Measurements from ENCODE around the gene SAT2.

DNA sequence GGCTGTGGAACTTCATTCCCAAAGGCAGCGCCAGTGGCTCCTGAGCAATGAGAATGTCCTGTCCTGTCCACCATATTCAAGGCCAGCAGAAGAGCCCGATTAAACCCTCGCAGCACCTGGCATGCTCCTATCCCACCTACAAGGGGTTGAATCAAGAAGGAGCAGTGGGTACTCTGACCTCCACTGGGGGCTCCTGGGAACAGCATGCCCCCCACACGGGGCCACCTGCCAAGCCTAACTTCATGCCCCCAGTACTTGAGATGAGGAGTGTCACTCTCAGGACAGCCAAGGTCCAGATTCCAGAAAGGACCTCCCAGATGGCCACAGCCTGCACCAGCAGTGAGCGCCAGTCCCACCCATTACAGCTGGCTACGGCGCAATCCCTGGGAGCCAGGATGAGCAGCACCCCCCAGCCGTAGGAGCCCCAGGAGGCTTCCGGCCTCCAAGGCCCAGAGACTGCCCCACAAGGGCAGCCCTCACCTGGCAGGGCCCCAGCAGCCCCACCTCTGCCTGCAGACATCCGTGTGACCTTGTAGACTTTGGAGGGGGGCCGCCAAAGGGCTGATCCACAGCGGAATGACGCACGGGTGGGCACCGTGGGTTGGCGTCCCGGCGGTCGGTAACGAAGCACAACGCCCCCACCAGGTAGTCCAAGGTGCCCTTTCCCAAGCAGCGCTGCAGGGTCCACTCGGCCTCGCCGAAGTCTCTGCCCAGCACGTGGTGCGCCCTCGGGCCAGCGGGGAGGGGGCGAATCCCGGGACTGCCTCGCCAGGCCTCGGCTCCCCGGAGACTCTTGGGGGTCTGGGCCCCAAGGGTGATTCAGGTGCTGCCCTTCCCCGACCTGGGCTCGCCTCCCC, 45.0 kb downstream of the SAT2 start:
- TF ChIP-seq, protein P1, sequence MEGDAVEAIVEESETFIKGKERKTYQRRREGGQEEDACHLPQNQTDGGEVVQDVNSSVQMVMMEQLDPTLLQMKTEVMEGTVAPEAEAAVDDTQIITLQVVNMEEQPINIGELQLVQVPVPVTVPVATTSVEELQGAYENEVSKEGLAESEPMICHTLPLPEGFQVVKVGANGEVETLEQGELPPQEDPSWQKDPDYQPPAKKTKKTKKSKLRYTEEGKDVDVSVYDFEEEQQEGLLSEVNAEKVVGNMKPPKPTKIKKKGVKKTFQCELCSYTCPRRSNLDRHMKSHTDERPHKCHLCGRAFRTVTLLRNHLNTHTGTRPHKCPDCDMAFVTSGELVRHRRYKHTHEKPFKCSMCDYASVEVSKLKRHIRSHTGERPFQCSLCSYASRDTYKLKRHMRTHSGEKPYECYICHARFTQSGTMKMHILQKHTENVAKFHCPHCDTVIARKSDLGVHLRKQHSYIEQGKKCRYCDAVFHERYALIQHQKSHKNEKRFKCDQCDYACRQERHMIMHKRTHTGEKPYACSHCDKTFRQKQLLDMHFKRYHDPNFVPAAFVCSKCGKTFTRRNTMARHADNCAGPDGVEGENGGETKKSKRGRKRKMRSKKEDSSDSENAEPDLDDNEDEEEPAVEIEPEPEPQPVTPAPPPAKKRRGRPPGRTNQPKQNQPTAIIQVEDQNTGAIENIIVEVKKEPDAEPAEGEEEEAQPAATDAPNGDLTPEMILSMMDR (IDR thresholded peaks at IDR 0.05): no peak
- no peak for TF ChIP-seq EZH2phosphoT487 (IDR thresholded peaks at IDR 0.05)

Data from neural progenitor cell (in vitro differentiated cells).